SU-DHL-6 (cell line): Measurements from ENCODE around the gene CNPY1.

ENCODE experiments used
- H2AFZ ChIP-seq: fragments of 200-600 bp; sonication (generic); 2 replicates; pipeline ENCODE4 v1.6.1; 2014; ENCODE audit warnings: low read depth, mild to moderate bottlenecking, moderate library complexity, mixed read lengths, antibody characterized with exemption, low read length; ENCODE audit not compliant: severe bottlenecking
- H3F3A ChIP-seq: fragments of 200-600 bp; shearing (Covaris generic); 2 replicates; pipeline ENCODE4 v1.6.0; 2016; ENCODE audit warnings: antibody characterized with exemption, mild to moderate bottlenecking; ENCODE audit not compliant: insufficient read depth
- H3K27ac ChIP-seq: fragments of 200-600 bp; sonication (generic); 2 replicates; pipeline ENCODE4 v1.5.1; 2016; ENCODE audit warnings: low read depth, mild to moderate bottlenecking, low read length, moderate library complexity, mixed read lengths
- H3K27me3 ChIP-seq: fragments of 200-600 bp; sonication (generic), shearing (Covaris generic); 2 replicates; pipeline ENCODE4 v1.6.0; 2014; ENCODE audit warnings: mild to moderate bottlenecking, low read length
- H3K36me3 ChIP-seq: fragments of 200-600 bp; sonication (generic); 2 replicates; pipeline ENCODE4 v1.6.1; 2014; ENCODE audit warnings: mild to moderate bottlenecking, low read length, mixed read lengths
- H3K4me2 ChIP-seq: fragments of 300-600, 200-600 bp; shearing (Covaris generic), sonication (generic); 2 replicates; pipeline ENCODE4 v1.6.0; 2014; ENCODE audit warnings: low read length, low read depth, mild to moderate bottlenecking; ENCODE audit not compliant: poor library complexity, severe bottlenecking
- H3K4me3 ChIP-seq: fragments of 200-600 bp; sonication (generic); 2 replicates; pipeline ENCODE4 v1.5.1; 2014; ENCODE audit warnings: antibody characterized with exemption, low read length, mild to moderate bottlenecking, mixed read lengths; ENCODE audit not compliant: insufficient read depth, poor library complexity, severe bottlenecking
- H3K79me2 ChIP-seq: fragments of 200-600 bp; sonication (generic); 2 replicates; pipeline ENCODE4 v1.6.1; 2014; ENCODE audit warnings: mild to moderate bottlenecking, low read length, moderate library complexity; ENCODE audit not compliant: insufficient read depth
- H3K9ac ChIP-seq: fragments of 200-600 bp; sonication (generic); 2 replicates; pipeline ENCODE4 v1.7.0; 2014; ENCODE audit warnings: mild to moderate bottlenecking, low read length
- H3K9me2 ChIP-seq: fragments of 200-600 bp; sonication (generic); replicated peaks from 2 replicates; pipeline ENCODE4 v1.6.1; 2014; ENCODE audit warnings: low read length; ENCODE audit not compliant: insufficient read depth
- H3K9me3 ChIP-seq: fragments of 200-600 bp; sonication (generic); 2 replicates; pipeline ENCODE4 v1.6.1; 2014; ENCODE audit warnings: low read length, mixed read lengths; ENCODE audit not compliant: insufficient read depth
- H4K20me1 ChIP-seq: fragments of 200-600 bp; sonication (generic); 2 replicates; pipeline ENCODE4 v1.6.1; 2014; ENCODE audit warnings: low read depth, mild to moderate bottlenecking, antibody characterized with exemption, low read length, moderate library complexity, mixed read lengths
- CTCF ChIP-seq: fragments of 200-600 bp; sonication (generic); IDR thresholded peaks from one replicate; pipeline ENCODE4 v1.5.1; 2017; ENCODE audit warnings: antibody characterized with exemption, mild to moderate bottlenecking, low read length, moderate library complexity; ENCODE audit not compliant: insufficient read depth, poor library complexity, severe bottlenecking
- EZH2phosphoT487 ChIP-seq: fragments of 200-600 bp; sonication (generic), shearing (Covaris generic); conservative IDR thresholded peaks from 2 replicates; pipeline ENCODE4 v1.6.1; 2018; ENCODE audit warnings: mild to moderate bottlenecking, antibody characterized with exemption, low read length, moderate library complexity, mixed read lengths

Gene CNPY1

DNA sequence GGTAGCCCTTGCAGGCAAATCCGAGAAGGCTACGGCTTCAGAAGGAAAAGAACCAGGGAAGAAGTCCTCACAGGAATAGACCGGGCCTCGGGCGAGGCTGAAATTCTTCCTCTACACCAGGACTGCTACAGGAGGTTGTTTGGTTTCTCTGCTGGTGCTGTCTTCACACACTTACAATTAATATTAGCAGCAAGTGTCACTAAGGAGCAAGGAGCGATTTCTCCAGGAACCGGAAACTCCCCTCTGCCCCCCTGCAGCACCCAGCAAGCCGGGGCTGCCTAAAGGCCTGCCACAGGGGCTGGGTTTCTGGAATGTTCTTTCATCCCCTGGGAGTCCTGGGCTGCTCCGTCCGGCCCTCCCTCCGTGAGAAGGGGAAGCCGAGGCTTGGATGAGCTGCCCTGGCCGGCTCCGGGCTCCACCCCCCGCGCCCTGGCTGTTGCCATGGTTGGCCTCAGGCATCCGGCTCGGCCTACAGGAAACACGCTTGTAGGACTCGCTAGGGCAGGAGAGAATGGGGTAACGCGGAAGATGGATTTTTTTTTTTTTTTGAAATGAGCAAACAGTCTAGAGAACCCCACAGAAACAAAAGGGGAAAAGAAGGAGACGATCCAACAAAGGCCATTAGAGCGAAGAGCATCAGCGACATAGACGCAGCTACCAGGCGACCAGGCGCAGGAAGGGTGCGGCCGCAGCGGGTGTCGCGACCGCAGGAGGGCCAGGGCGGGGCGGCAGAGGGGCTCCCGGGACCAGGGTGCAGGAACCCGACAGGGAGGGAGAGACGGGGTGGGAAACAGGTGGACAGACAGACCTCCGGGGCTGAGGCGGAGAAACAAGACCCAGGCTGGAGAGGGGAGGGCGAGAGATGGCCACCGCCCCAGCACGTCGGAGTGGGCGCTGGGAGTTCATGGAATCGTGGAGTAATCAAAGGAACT, 55.4 kb downstream of the CNPY1 start:
- H3K4me3 ChIP-seq, result no peak overlapping the region
- TF ChIP-seq CTCF (no peak), EZH2phosphoT487 (no peak)
- H3F3A ChIP-seq, result no peaks in the 10 kb centered on the region
- H3K27ac ChIP-seq, result no peak overlapping the region
- H2AFZ ChIP-seq, result peak overlapping the region; percentile 62
- H4K20me1 ChIP-seq, result no peaks in the 10 kb centered on the region; the same call in 1 of the 2 replicates
- peak overlapping the region; percentile 13; the same call in 1 of the 2 replicates for H3K9ac ChIP-seq
- H3K79me2 ChIP-seq, result no peaks in the 10 kb centered on the region
- H3K4me2 ChIP-seq, result peak overlapping the region; percentile 46
- no peaks in the 10 kb centered on the region for H3K9me2 ChIP-seq
- no peaks in the 10 kb centered on the region for H3K36me3 ChIP-seq
- no peaks in the 10 kb centered on the region for H3K27me3 ChIP-seq
- no peaks in the 10 kb centered on the region for H3K9me3 ChIP-seq

DNA sequence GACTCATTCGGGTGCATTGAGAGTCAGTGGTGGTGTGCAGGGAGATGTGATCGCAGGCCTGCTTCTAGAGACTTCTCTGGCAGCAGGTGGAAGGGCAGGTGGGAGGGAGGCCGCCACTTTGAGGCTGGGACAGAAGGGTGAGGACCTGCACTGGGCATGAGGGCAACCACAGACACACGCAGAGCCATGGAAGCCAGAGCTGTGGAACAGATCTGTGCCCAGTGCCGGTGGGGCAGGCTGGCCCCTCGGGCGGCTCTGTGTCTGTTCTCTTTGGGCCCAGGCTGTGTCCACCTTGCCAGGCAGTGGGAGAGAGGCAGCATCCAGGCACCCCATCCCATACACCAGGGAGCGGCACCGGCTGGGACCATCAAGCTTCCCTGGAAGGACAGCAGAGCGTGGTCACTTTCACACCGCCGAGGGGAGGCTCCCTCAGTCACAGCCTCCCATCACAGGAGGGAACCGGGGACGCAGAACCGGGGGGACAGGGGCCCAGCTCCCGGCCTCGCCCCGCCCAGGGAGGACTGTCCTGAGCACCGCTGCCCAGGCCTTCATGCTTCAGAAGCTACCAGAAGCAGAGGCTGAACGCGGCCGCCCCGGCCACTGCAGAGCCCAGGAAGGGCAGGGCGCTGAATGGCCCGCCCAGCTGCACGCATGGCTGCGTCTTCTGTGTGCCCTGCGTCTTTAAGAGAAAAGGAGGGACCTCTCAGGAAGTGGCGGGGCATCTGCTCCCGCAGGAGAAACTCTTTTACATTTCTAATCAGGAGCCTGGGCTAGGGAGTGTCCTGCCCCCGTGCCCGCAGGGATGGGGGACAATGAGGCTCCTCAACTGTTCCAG, 56.3 kb downstream of the CNPY1 start:
- Histone ChIP-seq H2AFZ (peak overlapping the region; percentile 62), H3K27ac (no peak overlapping the region), H3K4me3 (no peak overlapping the region), H3K36me3 (no peaks in the 10 kb centered on the region), H4K20me1 (no peaks in the 10 kb centered on the region; the same call in 1 of the 2 replicates), H3K9me2 (no peaks in the 10 kb centered on the region), H3F3A (no peaks in the 10 kb centered on the region), H3K9ac (peak overlapping the region; percentile 13; the same call in 1 of the 2 replicates), H3K27me3 (no peaks in the 10 kb centered on the region), H3K79me2 (no peaks in the 10 kb centered on the region), H3K9me3 (no peaks in the 10 kb centered on the region), H3K4me2 (peak overlapping the region; percentile 46)
- TF ChIP-seq EZH2phosphoT487, result no peak
- no peak for TF ChIP-seq CTCF

DNA sequence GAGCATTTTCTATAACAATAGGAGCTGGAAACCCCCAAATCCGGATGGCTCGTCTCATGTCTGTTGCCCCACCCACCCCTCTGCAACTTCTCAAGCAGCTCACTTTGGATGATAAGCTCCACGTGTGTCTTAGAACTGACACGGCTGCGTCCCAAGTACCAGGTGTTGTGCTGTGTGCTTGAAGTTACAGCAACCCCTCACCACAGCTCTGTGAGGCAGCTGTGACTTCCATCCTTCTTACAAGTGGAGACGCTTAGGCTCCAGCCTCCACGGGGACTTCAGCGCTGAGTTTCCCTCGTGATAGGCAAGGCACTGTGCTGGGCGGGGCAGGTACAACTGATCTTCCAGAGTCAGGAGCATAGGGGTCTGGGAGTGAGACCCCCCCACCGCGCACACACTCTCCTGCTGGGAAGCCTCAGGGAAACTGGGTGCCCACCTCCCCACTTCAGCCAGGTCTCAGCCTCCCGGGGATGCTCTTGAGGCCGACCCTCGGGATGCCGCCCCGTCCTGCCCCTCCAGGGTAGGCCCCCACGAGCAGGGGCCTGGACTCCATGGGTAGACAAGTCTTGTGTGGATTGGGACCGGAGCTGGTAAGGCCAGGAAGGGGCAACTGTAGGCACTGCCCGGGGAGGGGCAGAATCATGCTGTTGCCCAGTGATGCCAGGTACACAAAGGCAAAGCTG, 57.1 kb downstream of the CNPY1 start:
- Histone ChIP-seq H3K27me3 (no peaks in the 10 kb centered on the region), H2AFZ (no peak overlapping the region), H3K27ac (no peak overlapping the region), H3K9me2 (no peaks in the 10 kb centered on the region), H3K9ac (no peak overlapping the region), H3K9me3 (no peaks in the 10 kb centered on the region), H3K4me2 (no peak overlapping the region), H3K36me3 (no peaks in the 10 kb centered on the region), H4K20me1 (no peaks in the 10 kb centered on the region; the same call in 1 of the 2 replicates), H3F3A (no peaks in the 10 kb centered on the region), H3K4me3 (no peak overlapping the region), H3K79me2 (no peaks in the 10 kb centered on the region)
- TF ChIP-seq CTCF (no peak), EZH2phosphoT487 (no peak)
